ENCODE measurements around the gene PALS2. TPM values are rescaled to one million over a fixed set of nuclear protein-coding genes. Genes with fewer than 3 reads are reported as not detected.

The PALS2 gene
- total and polyA plus RNA-seq, 2 donors (not counting 3 experiments of a cell fraction or from before 2014, with no cell fraction given), result 4.3 to 23.6 TPM

GRCh38 chr7:24540956-24541355, 32.3 kb upstream of the PALS2 start:
- intact Hi-C loops (cut with micrococcal nuclease), result no loop called here

More at GRCh38 chr7:24540956-24541355, 32.3 kb upstream of the PALS2 start:
- Histone ChIP-seq H3K9me1 (replicated peaks; ENCODE audit: control insufficient read depth, extremely low read depth, insufficient read depth, low read length) (no peaks in the 10 kb centered on the region), H3K27me3 (ENCODE audit: control insufficient read depth in 2 of 2, insufficient read depth in 2 of 2, low read length in 2 of 2) (peaks cover 0 to 3% of the 10 kb centered on the region in 2 experiments), H2AFZ (ENCODE audit: low read depth, low read length) (no peak overlapping the region), H3K4me3 (replicated peaks in 1 of 3; ENCODE audit: insufficient read depth in 1 of 3, low read depth in 1 of 3, low read length in 3 of 3) (no peak overlapping the region), H3K79me2 (ENCODE audit: control insufficient read depth, insufficient read depth, low read length) (no peaks in the 10 kb centered on the region), H3K36me3 (ENCODE audit: control insufficient read depth in 2 of 2, extremely low read depth in 1 of 2, insufficient read depth in 2 of 2, low read length in 2 of 2) (no peaks in the 10 kb centered on the region), H3K4me2 (ENCODE audit: insufficient read depth, low read length) (no peak overlapping the region), H4K20me1 (replicated peaks; ENCODE audit: control insufficient read depth, extremely low read depth, insufficient read depth, low read length) (no peaks in the 10 kb centered on the region), H3K4me1 (ENCODE audit: control insufficient read depth, extremely low read depth, insufficient read depth, low read length) (no peaks in the 10 kb centered on the region), H3K9me3 (replicated peaks; ENCODE audit: control insufficient read depth, insufficient read depth, low read length) (no peaks in the 10 kb centered on the region), H3K9ac (replicated peaks; ENCODE audit: extremely low read depth, insufficient read depth, low read length) (no peak overlapping the region), H3K27ac (ENCODE audit: insufficient read depth, low read depth, low read length) (no peak overlapping the region)
- no TSS peak for BruUV-seq (replicated peaks)
- dilution Hi-C loops (cut with MboI; ENCODE audit: extremely low pct_ligation_motif_present, low sequenced_read_pairs), result no loop called here
- FAIRE-seq (no peak), DNase-seq (ENCODE audit: low read depth, low spot score) (no peak)
- CTCF ChIA-PET, result interaction anchor here (1.0 kb wide), 1 partner anchor 676 kb away, joined by 3 read pairs; no protein-coding TSS in a partner anchor
- POLR2A ChIA-PET, result no interaction called here
- TF ChIP-seq MAX (IDR thresholded peaks at IDR 0.05; ENCODE audit: insufficient read depth, insufficient read length) (no peak), EZH2 (IDR thresholded peaks at IDR 0.05; ENCODE audit: borderline replicate concordance, low read depth, low read length, severe bottlenecking) (no peak), MYC (IDR thresholded peaks at IDR 0.05; ENCODE audit: low read depth, low read length) (no peak), CTCF (IDR thresholded peaks at IDR 0.05; ENCODE audit: extremely low read depth in 1 of 2, insufficient read depth in 1 of 2, low read depth in 1 of 2, low read length in 2 of 2) (no peak), POLR2AphosphoS5 (IDR thresholded peaks at IDR 0.05; ENCODE audit: insufficient read depth, low read depth, low read length) (no peak), GATA2 (IDR thresholded peaks at IDR 0.05; ENCODE audit: insufficient read depth, insufficient read length, low read depth, low read length) (no peak), POLR2A (IDR thresholded peaks at IDR 0.05; ENCODE audit: low read depth, low read length) (no peak), FOS (IDR thresholded peaks at IDR 0.05; ENCODE audit: borderline replicate concordance, insufficient read depth, low read length) (no peak), JUN (IDR thresholded peaks at IDR 0.05; ENCODE audit: borderline replicate concordance, insufficient read depth, insufficient read length, low read depth) (no peak)
